RPMI8226 (cell line): ENCODE results near the gene HOXC12.

ENCODE experiments used
- DNase-seq: peaks from one replicate; pipeline ENCODE4 v3.0.0-alpha.2; 2015

The HOXC12 gene

GRCh38 chr12:53985692-53985993 is 30.9 kb downstream of the HOXC12 start:
- no peak for DNase-seq

- no peak for DNase-seq
These were observed 31.4 kb downstream of the HOXC12 start for GRCh38 chr12:53985994-53986685.

GRCh38 chr12:53986686-53987483 is 32.2 kb downstream of the HOXC12 start:
- DNase-seq = no peak

- DNase-seq = no peak
These were observed 33.1 kb downstream of the HOXC12 start for GRCh38 chr12:53987787-53988230.

- DNase-seq = no peak
These were observed 34.0 kb downstream of the HOXC12 start for GRCh38 chr12:53988541-53989226.

GRCh38 chr12:53989227-53990113 is 34.8 kb downstream of the HOXC12 start:
- DNase-seq = peak; percentile 75

- DNase-seq = no peak
These were observed 35.8 kb downstream of the HOXC12 start for GRCh38 chr12:53990311-53991076.

GRCh38 chr12:53991077-53991460 is 36.4 kb downstream of the HOXC12 start:
- no peak for DNase-seq

- DNase-seq = no peak
These were observed 37.7 kb downstream of the HOXC12 start for GRCh38 chr12:53992377-53992889.

- no peak for DNase-seq
These were observed 38.7 kb downstream of the HOXC12 start for GRCh38 chr12:53993162-53994008.

- DNase-seq = no peak
These were observed 39.2 kb downstream of the HOXC12 start for GRCh38 chr12:53994009-53994263.

- DNase-seq = no peak
These were observed 39.7 kb downstream of the HOXC12 start for GRCh38 chr12:53994264-53995001.

GRCh38 chr12:53995002-53995377 is 40.3 kb downstream of the HOXC12 start:
- no peak for DNase-seq

- DNase-seq = no peak
These were observed 40.9 kb downstream of the HOXC12 start for GRCh38 chr12:53995378-53996239.

- DNase-seq = no peak
These were observed 41.8 kb downstream of the HOXC12 start for GRCh38 chr12:53996240-53997203.

- DNase-seq = no peak
These were observed 42.8 kb downstream of the HOXC12 start for GRCh38 chr12:53997204-53998109.
